Fibroblast of skin of abdomen (primary cell): ENCODE data around the gene SCARB2.

ENCODE experiments used
- DNase-seq: peaks from one replicate; pipeline ENCODE4 v3.0.0-alpha.2; 2013

SCARB2 gene

GRCh38 chr4:76224171-76224570 is 10.5 kb upstream of the SCARB2 start:
- no peak for DNase-seq

- DNase-seq, result no peak
Observed at GRCh38 chr4:76219299-76220055, 5.9 kb upstream of the SCARB2 start.

- no peak for DNase-seq
Observed at GRCh38 chr4:76216975-76217814, 3.6 kb upstream of the SCARB2 start.

GRCh38 chr4:76216524-76216923 is 2.9 kb upstream of the SCARB2 start:
- no peak for DNase-seq

GRCh38 chr4:76215077-76215476 is 1.5 kb upstream of the SCARB2 start:
- no peak for DNase-seq

GRCh38 chr4:76214177-76214675 is 602 bp upstream of the SCARB2 start:
- no peak for DNase-seq

- DNase-seq, result no peak
Observed at GRCh38 chr4:76212851-76213414, 691 bp downstream of the SCARB2 start.

GRCh38 chr4:76211769-76212708 is 1.6 kb downstream of the SCARB2 start:
- no peak for DNase-seq

GRCh38 chr4:76210452-76210851 is 3.2 kb downstream of the SCARB2 start:
- DNase-seq, result no peak

- DNase-seq, result no peak
Observed at GRCh38 chr4:76209881-76210280, 3.7 kb downstream of the SCARB2 start.

- peak; percentile 77 for DNase-seq
Observed at GRCh38 chr4:76208005-76208765, 5.4 kb downstream of the SCARB2 start.

- DNase-seq, result no peak
Observed at GRCh38 chr4:76207549-76207948, 6.1 kb downstream of the SCARB2 start.

GRCh38 chr4:76206222-76206942 is 7.2 kb downstream of the SCARB2 start:
- no peak for DNase-seq

GRCh38 chr4:76205476-76205875 is 8.1 kb downstream of the SCARB2 start:
- DNase-seq, result no peak

GRCh38 chr4:76204936-76205335 is 8.7 kb downstream of the SCARB2 start:
- DNase-seq, result no peak

- DNase-seq, result no peak
Observed at GRCh38 chr4:76203541-76203940, 10.1 kb downstream of the SCARB2 start.

GRCh38 chr4:76201276-76201675 is 12.3 kb downstream of the SCARB2 start:
- DNase-seq, result no peak

- no peak for DNase-seq
Observed at GRCh38 chr4:76200771-76201231, 12.8 kb downstream of the SCARB2 start.

GRCh38 chr4:76199664-76200211 is 13.9 kb downstream of the SCARB2 start:
- DNase-seq, result no peak
